ENCODE results near the gene GRK6. TPM values are rescaled to one million over a fixed set of nuclear protein-coding genes. Genes with fewer than 3 reads are reported as not detected.

Gene GRK6
- polyA plus RNA-seq, 1 donor from 2014 or later: 22.6 TPM

GRCh38 chr5:177386542-177386941, 39.9 kb upstream of the GRK6 start:
- no peak overlapping the region for H3K4me2 ChIP-seq (ENCODE audit: low read length)
- no peaks in the 10 kb centered on the region for H3K9me3 ChIP-seq (ENCODE audit: low read length)
- no peaks in the 10 kb centered on the region for H3K27me3 ChIP-seq (ENCODE audit: insufficient read depth, low read depth, low read length)
- H3K9ac ChIP-seq (ENCODE audit: low read length): no peak overlapping the region
- H3K36me3 ChIP-seq (ENCODE audit: insufficient read depth, low read length): no peaks in the 10 kb centered on the region
- H3F3A ChIP-seq (ENCODE audit: insufficient read depth, low read length, poor library complexity, severe bottlenecking): no peaks in the 10 kb centered on the region
- no peak overlapping the region for H2AFZ ChIP-seq (ENCODE audit: low read depth, low read length)
- no peaks in the 10 kb centered on the region for H3K9me2 ChIP-seq (ENCODE audit: insufficient read depth, low read length)
- H3K4me3 ChIP-seq (ENCODE audit: low read length): no peak overlapping the region
- TF ChIP-seq TAF1 (IDR thresholded peaks at IDR 0.05; ENCODE audit: low read depth) (no peak), CTCF (IDR thresholded peaks at IDR 0.05; ENCODE audit: poor library complexity, severe bottlenecking) (no peak), RAD21 (conservative IDR thresholded peaks at IDR 0.05) (no peak), EZH2 (IDR thresholded peaks at IDR 0.05; ENCODE audit: borderline replicate concordance, insufficient read depth, low read length, poor library complexity, severe bottlenecking) (no peak), REST (IDR thresholded peaks at IDR 0.05; ENCODE audit: borderline replicate concordance) (no peak), POLR2AphosphoS5 (IDR thresholded peaks at IDR 0.05) (no peak), SMC3 (conservative IDR thresholded peaks at IDR 0.05; ENCODE audit: poor library complexity) (no peak), MXI1 (conservative IDR thresholded peaks at IDR 0.05; ENCODE audit: poor library complexity, severe bottlenecking) (no peak), EP300 (conservative IDR thresholded peaks at IDR 0.05; ENCODE audit: poor library complexity, severe bottlenecking) (no peak)
- H4K20me1 ChIP-seq (ENCODE audit: insufficient read depth): no peaks in the 10 kb centered on the region
- H3K27ac ChIP-seq (ENCODE audit: low read length): no peak overlapping the region
- no peaks in the 10 kb centered on the region for H3K79me2 ChIP-seq (replicated peaks; ENCODE audit: insufficient read depth, low read length)

GRCh38 chr5:177387405-177387804, 39.1 kb upstream of the GRK6 start:
- no peak overlapping the region for H3K9ac ChIP-seq (ENCODE audit: low read length)
- no peaks in the 10 kb centered on the region for H3K79me2 ChIP-seq (replicated peaks; ENCODE audit: insufficient read depth, low read length)
- no peak overlapping the region for H3K27ac ChIP-seq (ENCODE audit: low read length)
- H3K27me3 ChIP-seq (ENCODE audit: insufficient read depth, low read depth, low read length): no peaks in the 10 kb centered on the region
- H2AFZ ChIP-seq (ENCODE audit: low read depth, low read length): no peak overlapping the region
- no peaks in the 10 kb centered on the region for H4K20me1 ChIP-seq (ENCODE audit: insufficient read depth)
- H3K4me2 ChIP-seq (ENCODE audit: low read length): no peak overlapping the region
- H3F3A ChIP-seq (ENCODE audit: insufficient read depth, low read length, poor library complexity, severe bottlenecking): no peaks in the 10 kb centered on the region
- no peak overlapping the region for H3K4me3 ChIP-seq (ENCODE audit: low read length)
- no peaks in the 10 kb centered on the region for H3K36me3 ChIP-seq (ENCODE audit: insufficient read depth, low read length)
- no peaks in the 10 kb centered on the region for H3K9me2 ChIP-seq (ENCODE audit: insufficient read depth, low read length)
- TF ChIP-seq POLR2AphosphoS5 (IDR thresholded peaks at IDR 0.05) (no peak), EP300 (conservative IDR thresholded peaks at IDR 0.05; ENCODE audit: poor library complexity, severe bottlenecking) (no peak), RAD21 (conservative IDR thresholded peaks at IDR 0.05) (no peak), MXI1 (conservative IDR thresholded peaks at IDR 0.05; ENCODE audit: poor library complexity, severe bottlenecking) (no peak), CTCF (IDR thresholded peaks at IDR 0.05; ENCODE audit: poor library complexity, severe bottlenecking) (no peak), TAF1 (IDR thresholded peaks at IDR 0.05; ENCODE audit: low read depth) (no peak)
- no peaks in the 10 kb centered on the region for H3K9me3 ChIP-seq (ENCODE audit: low read length)

All from neural cell (in vitro differentiated cells).